SIG-M5 (cell line): ENCODE results near the gene PNPLA8.
"Not testable (repeated sequence)": the region's sequence is repeated elsewhere in the genome, so short reads cannot be mapped to it uniquely, and the experiment has no call there.

Experiments
- DNase-seq: peaks from one replicate; lab custom pipeline; 2025; lab: John Stamatoyannopoulos, UW

Gene PNPLA8

GRCh38 chr7:108467391-108467790 is 58.5 kb downstream of the PNPLA8 start:
- no peak for DNase-seq

DNA sequence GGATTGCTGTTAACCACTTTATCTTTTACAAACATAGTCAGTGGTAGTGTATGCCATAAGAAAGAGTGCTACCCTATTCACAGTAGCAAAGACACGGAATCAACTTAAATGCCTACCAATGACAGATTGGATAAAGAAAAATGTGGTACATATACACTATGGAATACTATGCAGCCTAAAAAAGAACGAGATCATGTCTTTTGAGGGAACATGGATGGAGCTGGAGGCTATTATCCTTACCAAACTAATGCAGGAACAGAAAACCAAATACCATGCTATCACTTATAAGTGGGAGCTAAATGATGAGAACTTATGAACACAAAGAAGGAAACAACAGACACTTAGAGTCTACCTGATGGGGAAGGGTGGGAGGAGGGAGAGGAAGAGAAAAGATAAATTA is 59.6 kb downstream of the PNPLA8 start:
- not testable (repeated sequence) for DNase-seq

GRCh38 chr7:108464743-108465142 is 61.2 kb downstream of the PNPLA8 start:
- DNase-seq: no peak

GRCh38 chr7:108463613-108464012 is 62.3 kb downstream of the PNPLA8 start:
- no peak for DNase-seq

DNA sequence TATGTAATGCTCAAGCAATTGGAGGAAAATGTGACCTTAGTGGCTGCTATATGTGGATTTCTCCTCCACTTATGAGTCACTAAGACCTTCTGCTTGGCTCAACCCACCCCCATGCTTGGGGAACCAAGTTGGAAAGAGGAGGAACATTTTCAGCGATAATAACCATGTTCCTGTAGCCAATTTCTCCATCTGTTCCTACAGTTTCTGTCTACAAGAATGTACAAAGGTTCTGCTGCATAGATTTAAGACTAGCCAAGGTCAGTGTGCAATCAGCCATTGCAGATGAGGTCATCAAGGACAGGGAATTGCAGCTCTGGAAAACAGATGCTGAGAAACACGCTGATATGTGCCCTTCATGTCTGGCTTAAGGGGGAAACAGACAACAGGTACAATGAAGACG is 64.1 kb downstream of the PNPLA8 start:
- no peak for DNase-seq

DNA sequence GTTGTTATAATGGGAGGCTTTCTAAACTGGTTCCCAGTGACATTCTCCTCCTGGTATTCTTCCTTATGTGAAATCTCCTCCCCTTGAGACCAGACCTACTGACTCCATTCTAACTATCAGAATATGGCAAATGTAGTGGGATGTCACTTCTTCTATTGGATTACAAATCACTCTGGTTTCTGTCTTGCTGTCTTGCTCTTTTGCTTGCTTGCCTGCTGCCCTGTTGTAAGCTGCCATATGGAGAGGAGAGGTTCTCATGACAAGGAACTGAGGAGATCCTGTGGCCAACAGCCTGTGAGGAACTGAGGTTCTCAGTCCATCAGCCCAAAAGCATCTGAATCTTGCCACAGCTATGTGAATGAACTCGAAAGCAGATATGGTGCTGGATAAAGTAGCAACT is 65.0 kb downstream of the PNPLA8 start:
- DNase-seq: no peak

- no peak for DNase-seq
These were observed 65.9 kb downstream of the PNPLA8 start for GRCh38 chr7:108459922-108460551.

DNA sequence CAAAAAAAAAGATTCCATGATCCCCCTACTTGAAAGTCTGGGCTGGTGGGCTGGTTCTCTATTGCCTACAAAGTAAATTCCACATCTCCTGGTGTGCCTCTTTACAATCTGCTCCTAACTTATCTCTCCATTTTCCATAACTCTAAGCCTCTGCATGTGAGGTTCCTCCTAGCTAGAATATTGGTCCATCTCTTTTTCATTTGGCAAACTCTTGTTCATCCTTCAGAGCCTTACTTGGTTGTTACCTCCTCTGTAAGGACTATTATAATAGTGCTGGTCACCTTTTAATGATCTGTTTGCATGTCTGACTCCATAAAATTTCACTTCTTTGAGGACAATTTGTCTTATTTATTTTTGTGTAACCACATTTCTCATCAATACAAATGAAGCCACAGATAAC is 68.1 kb downstream of the PNPLA8 start:
- no peak for DNase-seq

DNA sequence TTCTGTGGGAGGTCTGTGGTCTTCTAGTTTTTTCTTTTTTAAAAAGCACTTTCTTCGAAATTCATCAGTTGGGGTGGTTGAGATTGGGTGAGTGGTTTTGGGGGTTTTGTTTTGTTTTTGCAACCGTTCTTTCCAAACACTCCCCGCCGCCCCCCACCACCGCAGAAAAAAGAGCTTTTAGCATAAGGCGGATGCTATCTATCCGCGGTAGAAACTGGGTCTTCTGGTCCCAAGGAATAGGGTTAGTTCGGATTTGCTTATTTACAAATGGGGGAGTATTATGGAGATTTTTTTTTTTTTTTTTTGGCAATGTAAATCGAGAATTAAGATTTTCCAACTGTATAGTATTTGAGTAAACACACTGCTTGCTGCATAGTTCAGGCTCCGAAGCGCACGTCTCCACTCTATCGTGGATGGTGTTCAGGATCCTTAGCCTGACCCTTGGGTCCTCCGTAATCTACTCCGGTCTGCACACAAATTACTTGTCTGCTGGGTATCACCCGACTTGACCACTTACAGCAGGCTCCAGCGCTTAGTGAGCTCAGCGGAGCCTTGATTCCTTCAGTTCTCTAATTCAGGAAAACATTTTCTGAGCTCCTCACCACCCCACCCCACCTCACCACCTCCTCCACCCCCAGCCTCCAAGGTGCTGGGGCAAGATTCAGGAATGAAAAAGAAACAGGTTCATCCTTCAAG is 68.9 kb downstream of the PNPLA8 start:
- no peak for DNase-seq

DNA sequence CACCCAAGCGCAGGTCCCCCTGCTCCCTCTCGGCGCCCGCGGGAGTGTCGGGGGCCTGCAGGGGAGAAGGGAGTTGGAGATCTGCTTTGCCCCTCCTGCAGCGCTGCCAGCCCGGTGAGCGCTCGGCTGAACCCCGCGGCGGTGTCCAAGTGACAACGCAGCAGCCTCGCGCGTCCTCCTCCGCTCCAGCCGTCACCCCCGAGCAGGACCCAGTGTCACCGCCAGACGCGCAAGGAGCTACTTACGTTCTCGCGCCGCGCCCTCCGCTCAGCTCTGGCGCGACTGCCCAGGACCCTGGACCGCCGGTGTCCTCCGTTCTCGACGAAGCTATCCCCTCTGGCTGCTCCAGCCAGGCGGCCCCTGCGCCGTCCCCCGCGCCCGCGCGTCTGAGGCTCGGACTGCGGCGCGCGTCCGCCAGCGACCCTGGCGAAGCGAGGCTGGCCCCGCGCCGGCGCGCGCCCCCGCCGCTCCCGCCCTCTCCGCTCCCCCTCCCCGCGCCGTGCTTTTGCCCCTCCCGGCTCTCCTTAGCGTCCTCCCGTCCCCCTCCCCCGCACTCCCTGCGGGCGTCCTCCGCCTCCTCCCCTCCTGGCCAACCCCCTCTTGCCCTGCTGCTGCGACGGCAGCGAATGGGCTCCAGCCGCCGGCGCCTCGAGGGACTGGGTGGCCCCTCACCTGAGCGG is 69.8 kb downstream of the PNPLA8 start, which contains the start of gene NRCAM:
NRCAM (minus strand) TSS at position 439 of the 680 bp plus-strand sequence. CDS start 216,372 bp downstream, outside the sequence.
- no peak for DNase-seq

GRCh38 chr7:108455551-108455997 is 70.4 kb downstream of the PNPLA8 start:
- no peak for DNase-seq

DNA sequence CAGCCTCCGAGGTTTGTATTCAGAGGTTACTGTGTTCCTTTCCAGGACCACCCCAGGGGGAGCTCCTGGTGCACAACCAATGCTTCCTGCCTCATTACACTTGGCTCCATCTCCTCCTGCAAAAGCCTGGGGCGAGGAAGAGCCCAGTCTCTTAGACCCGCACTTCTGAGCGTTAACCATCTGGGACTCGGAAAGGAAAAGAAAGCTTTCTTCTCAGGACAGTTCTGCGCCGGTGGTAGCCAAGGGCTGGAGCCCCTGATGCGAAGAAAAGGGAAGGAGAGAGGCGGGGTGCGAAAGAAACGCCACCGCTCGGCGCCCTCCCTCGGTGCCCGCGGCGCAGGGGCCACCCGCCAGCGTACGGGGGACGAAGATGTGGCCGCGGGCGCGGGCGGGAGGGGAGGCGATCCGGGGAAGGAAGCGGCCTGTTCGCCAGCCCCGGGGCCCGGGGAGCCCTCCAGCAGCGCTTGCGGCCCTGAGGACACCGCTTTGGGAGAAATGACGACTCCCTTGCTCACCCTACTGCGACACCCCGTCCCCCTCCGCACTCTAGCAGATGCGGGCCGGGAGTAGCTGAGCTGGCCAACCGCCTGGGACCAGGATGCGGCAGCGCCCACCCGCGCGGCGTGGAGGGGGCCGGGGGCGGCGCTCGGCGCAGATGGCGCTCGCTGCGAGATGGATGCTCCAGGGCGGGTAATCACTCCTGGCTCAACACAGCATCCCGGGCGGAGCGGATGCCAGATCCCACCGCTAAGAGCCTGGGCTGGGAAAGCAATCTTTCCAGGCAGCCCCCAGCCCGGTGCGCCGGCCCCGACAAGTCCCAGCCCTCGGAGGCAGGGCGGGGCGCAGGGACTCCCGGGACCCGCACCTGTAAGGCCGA is 71.0 kb downstream of the PNPLA8 start:
- no peak for DNase-seq

DNA sequence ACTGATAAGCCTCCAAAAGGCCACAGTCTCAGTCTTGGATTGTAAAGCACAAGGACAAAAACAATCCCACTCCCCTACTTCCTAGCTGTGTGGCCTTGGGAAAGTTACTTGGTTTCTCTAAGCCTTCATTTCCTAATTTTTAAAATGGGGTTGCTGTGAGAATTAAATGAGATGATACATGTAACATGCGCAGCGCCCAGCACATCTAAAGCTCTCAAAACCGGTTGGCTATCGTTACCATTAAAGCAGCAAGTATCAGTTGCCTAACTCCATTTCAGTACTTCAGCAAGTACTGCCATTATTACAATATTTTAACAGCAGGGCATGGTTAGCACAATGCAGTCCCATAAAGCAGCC is 71.6 kb downstream of the PNPLA8 start:
- DNase-seq: no peak

DNA sequence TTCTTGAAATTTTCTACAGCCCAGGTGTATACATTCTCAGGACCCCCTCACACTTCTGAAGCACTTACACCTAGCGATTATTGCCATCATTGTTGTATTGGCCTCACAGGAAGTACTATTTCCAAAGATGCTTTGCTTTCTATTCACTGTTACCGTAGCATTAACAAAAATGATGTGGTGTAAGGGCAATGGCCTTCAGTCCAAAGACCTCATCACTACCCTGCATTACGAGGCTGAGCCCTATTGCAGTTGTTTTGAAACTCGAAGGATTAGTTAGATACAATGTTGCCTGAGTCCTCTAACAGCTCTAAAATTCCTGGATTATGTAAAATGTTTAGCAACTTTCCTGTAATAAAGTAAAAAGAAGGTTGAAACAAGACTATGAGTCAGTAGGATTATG is 72.6 kb downstream of the PNPLA8 start:
- no peak for DNase-seq

DNA sequence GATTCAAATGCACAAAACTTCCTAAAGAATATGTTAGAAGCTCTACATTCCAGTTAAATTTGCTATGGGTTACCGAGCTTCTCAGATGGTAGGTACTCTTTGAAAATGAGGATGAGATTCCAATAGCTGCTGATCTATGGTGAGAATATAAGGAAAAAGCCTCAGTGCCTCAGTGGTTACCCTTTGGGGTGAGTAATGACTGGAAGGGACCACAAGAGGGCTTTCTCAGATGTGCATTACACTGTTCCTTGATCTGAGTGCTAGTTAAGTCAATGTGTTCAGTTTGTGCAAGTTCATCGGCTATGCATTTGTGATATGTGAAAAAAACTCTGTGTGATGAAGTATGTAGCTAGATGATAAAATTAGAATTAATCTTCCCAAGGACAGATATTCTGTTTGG is 73.2 kb downstream of the PNPLA8 start:
- DNase-seq: no peak

DNA sequence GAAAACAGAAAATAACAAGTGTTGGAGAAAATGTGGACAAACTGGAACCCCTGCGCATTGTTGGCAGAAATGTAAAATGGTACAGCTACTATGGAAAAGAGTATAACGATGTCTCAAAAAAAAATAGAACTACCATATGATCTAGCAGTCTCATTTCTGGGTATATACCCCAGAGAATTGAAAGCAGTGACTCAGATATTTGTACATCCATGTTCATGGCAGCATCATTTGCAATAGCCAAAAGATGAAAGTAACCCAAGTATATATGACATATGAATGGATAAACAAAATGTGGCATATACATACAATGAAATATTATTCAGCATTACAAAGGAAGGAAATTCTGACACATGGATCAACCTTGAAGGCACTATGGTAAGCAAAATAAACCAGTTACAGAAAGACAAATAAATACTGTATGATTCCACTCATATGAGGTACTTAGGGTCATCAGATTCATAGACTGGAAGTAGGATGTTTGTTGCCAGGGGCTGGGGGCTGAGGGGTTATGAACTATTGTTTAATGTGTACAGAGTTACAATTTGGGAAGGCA is 74.6 kb downstream of the PNPLA8 start:
- DNase-seq: no peak

- DNase-seq: no peak
These were observed 75.8 kb downstream of the PNPLA8 start for GRCh38 chr7:108450160-108450559.

- no peak for DNase-seq
These were observed 76.4 kb downstream of the PNPLA8 start for GRCh38 chr7:108449521-108449920.

GRCh38 chr7:108448584-108449505 is 77.1 kb downstream of the PNPLA8 start:
- no peak for DNase-seq

DNA sequence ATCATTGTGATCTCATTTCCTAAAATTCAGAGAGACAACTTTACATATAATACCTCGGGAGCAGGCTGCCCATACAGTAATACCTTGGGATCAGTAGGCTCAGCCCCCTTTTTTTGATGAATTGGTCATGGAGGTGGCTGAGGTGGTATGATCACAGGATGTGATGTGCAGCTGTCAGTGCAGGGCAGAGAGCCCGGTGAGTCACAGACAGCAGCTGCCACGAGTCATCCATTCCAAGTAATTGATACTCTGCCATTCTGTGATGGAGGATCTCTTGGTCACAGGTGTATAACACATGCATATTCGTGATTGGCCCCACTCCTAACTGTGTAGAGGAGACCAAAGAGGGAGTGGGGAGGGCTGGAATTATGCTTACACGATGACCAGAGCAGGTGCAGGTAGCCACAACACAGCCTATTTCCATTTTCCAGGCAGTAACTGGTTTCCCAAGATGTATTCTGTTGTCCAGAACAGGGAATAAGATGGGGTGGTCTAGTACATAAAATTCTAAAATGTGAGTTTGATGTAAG is 83.8 kb downstream of the PNPLA8 start:
- no peak for DNase-seq
